ENCODE data around the gene DOCK2. TPM values are rescaled to one million over a fixed set of nuclear protein-coding genes. Genes with fewer than 3 reads are reported as not detected.

DOCK2 gene
- total RNA-seq, 1 experiment from 2014 or later, result 1.4 TPM

- ATAC-seq (no peak), DNase-seq (ENCODE audit: low read depth, low spot score) (no peak)
- no peaks in the 10 kb centered on the region for H3K9me3 ChIP-seq (ENCODE audit: control insufficient read depth, insufficient read depth, low read depth, low read length)
- no peaks in the 10 kb centered on the region for H3K36me3 ChIP-seq (ENCODE audit: control insufficient read depth, insufficient read depth, low read length)
- in situ Hi-C loops (cut with HindIII; ENCODE audit: low pct_unique_long_range_greater_than_20kb, low sequenced_read_pairs) (no loop called here), intact Hi-C loops (cut with micrococcal nuclease; ENCODE audit: unreplicated experiment) (no loop called here)
- ChIA-PET POLR2A (no interaction called here), CTCF (no interaction called here)
- H3K27me3 ChIP-seq (ENCODE audit: control insufficient read depth, insufficient read depth, low read length), result no peaks in the 10 kb centered on the region
- H3K27ac ChIP-seq (ENCODE audit: low read length), result no peak overlapping the region
- no peak for TF ChIP-seq POLR2AphosphoS5 (IDR thresholded peaks at IDR 0.05; ENCODE audit: low read depth, low read length)
- H3K4me3 ChIP-seq (ENCODE audit: low read depth in 2 of 2, low read length in 2 of 2), result no peak overlapping the region
- no TSS peak for BruUV-seq (replicated peaks)
- H3K4me1 ChIP-seq (ENCODE audit: control insufficient read depth, insufficient read depth, low read length), result no peaks in the 10 kb centered on the region
These were observed 13.7 kb downstream of the DOCK2 start for GRCh38 chr5:169650701-169651331.

DNA sequence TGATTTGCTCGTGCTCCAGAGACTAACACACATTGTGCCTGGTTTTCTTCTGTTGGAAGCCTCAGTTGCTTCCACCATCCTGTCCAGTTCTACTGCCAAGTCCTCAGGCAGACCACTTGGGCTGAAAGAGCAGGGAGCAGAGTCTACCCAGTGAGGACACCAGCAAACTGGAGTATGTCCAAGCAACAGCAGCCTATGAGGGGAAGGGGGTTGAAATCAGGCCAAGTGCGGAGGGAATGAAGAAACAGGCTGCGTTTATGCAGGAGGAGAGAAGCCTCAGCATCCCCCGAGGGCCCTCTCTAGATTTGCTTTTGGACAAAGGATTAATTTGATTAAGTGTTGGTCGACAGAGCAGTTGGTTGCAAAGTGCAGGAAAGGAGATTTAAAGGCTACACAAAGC, 14.5 kb downstream of the DOCK2 start:
- no TSS peak for BruUV-seq (replicated peaks)
- no peak overlapping the region; the same call in 1 of the 2 replicates for H3K27ac ChIP-seq (ENCODE audit: low read length)
- no peaks in the 10 kb centered on the region for H3K4me1 ChIP-seq (ENCODE audit: control insufficient read depth, insufficient read depth, low read length)
- in situ Hi-C loops (cut with HindIII; ENCODE audit: low pct_unique_long_range_greater_than_20kb, low sequenced_read_pairs), result no loop called here
- TF ChIP-seq SIN3A (IDR thresholded peaks at IDR 0.05; ENCODE audit: borderline replicate concordance, insufficient read depth, low read depth, low read length), result no peak
- no peak for TF ChIP-seq TCF7L2 (IDR thresholded peaks at IDR 0.05; ENCODE audit: low read depth, low read length)
- TF ChIP-seq POLR2AphosphoS5 (IDR thresholded peaks at IDR 0.05; ENCODE audit: low read depth, low read length), result no peak
- TF ChIP-seq, protein P1, sequence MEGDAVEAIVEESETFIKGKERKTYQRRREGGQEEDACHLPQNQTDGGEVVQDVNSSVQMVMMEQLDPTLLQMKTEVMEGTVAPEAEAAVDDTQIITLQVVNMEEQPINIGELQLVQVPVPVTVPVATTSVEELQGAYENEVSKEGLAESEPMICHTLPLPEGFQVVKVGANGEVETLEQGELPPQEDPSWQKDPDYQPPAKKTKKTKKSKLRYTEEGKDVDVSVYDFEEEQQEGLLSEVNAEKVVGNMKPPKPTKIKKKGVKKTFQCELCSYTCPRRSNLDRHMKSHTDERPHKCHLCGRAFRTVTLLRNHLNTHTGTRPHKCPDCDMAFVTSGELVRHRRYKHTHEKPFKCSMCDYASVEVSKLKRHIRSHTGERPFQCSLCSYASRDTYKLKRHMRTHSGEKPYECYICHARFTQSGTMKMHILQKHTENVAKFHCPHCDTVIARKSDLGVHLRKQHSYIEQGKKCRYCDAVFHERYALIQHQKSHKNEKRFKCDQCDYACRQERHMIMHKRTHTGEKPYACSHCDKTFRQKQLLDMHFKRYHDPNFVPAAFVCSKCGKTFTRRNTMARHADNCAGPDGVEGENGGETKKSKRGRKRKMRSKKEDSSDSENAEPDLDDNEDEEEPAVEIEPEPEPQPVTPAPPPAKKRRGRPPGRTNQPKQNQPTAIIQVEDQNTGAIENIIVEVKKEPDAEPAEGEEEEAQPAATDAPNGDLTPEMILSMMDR (IDR thresholded peaks at IDR 0.05), result no peak
- no peak for TF ChIP-seq REST (IDR thresholded peaks at IDR 0.05; ENCODE audit: insufficient read depth in 1 of 2, low read depth in 2 of 2, low read length in 1 of 2)
- ChIA-PET CTCF (no interaction called here), POLR2A (no interaction called here)
- no peaks in the 10 kb centered on the region for H3K27me3 ChIP-seq (ENCODE audit: control insufficient read depth, insufficient read depth, low read length)
- intact Hi-C loops (cut with micrococcal nuclease; ENCODE audit: unreplicated experiment), result no loop called here
- no peaks in the 10 kb centered on the region for H3K9me3 ChIP-seq (ENCODE audit: control insufficient read depth, insufficient read depth, low read depth, low read length)
- H3K4me3 ChIP-seq (ENCODE audit: low read depth in 2 of 2, low read length in 2 of 2), result no peak overlapping the region
- DNase-seq (ENCODE audit: low read depth, low spot score) (no peak), ATAC-seq (no peak)
- H3K36me3 ChIP-seq (ENCODE audit: control insufficient read depth, insufficient read depth, low read length), result no peaks in the 10 kb centered on the region

- Histone ChIP-seq H3K27me3 (ENCODE audit: control insufficient read depth, insufficient read depth, low read length) (no peaks in the 10 kb centered on the region), H3K9me3 (ENCODE audit: control insufficient read depth, insufficient read depth, low read depth, low read length) (no peaks in the 10 kb centered on the region), H3K4me1 (ENCODE audit: control insufficient read depth, insufficient read depth, low read length) (no peaks in the 10 kb centered on the region), H3K4me3 (ENCODE audit: low read depth in 2 of 2, low read length in 2 of 2) (no peak overlapping the region), H3K27ac (ENCODE audit: low read length) (no peak overlapping the region), H3K36me3 (ENCODE audit: control insufficient read depth, insufficient read depth, low read length) (no peaks in the 10 kb centered on the region)
- CTCF ChIA-PET, result no interaction called here
- in situ Hi-C loops (cut with HindIII; ENCODE audit: low pct_unique_long_range_greater_than_20kb, low sequenced_read_pairs), result no loop called here
- DNase-seq (ENCODE audit: low read depth, low spot score), result no peak
- ATAC-seq, result no peak
- TF ChIP-seq SIN3A (IDR thresholded peaks at IDR 0.05; ENCODE audit: borderline replicate concordance, insufficient read depth, low read depth, low read length), result no peak
- no peak for TF ChIP-seq REST (IDR thresholded peaks at IDR 0.05; ENCODE audit: insufficient read depth in 1 of 2, low read depth in 2 of 2, low read length in 1 of 2)
- TF ChIP-seq, protein P1 (IDR thresholded peaks at IDR 0.05), result no peak
- no peak for TF ChIP-seq TCF7L2 (IDR thresholded peaks at IDR 0.05; ENCODE audit: low read depth, low read length)
- TF ChIP-seq POLR2AphosphoS5 (IDR thresholded peaks at IDR 0.05; ENCODE audit: low read depth, low read length), result no peak
- POLR2A ChIA-PET, result no interaction called here
- BruUV-seq (replicated peaks), result no TSS peak
- intact Hi-C loops (cut with micrococcal nuclease; ENCODE audit: unreplicated experiment), result no loop called here
These were observed 15.0 kb downstream of the DOCK2 start for GRCh38 chr5:169652057-169652456.
